Neural crest cell (in vitro differentiated cells): ENCODE measurements around the gene IFITM5. TPM values are rescaled to one million over a fixed set of nuclear protein-coding genes. Genes with fewer than 3 reads are reported as not detected.
"Not testable (repeated sequence)": the region's sequence is repeated elsewhere in the genome, so short reads cannot be mapped to it uniquely, and the experiment has no call there.

Experiments
- DNase-seq: peaks from one replicate; pipeline ENCODE4 v3.0.0; 2021; ENCODE audit warnings: low read depth, mixed read lengths, low spot score
- H3K27ac Mint-ChIP-seq: one replicate; pipeline ENCODE4 v1.8.0; 2021; ENCODE audit warnings: mild to moderate bottlenecking, mixed read lengths; ENCODE audit not compliant: unreplicated experiment
- H3K27me3 Mint-ChIP-seq: 2 replicates; pipeline ENCODE4 v1.8.0; 2021; ENCODE audit warnings: low read depth, mild to moderate bottlenecking, mixed read lengths
- H3K36me3 Mint-ChIP-seq: 2 replicates; pipeline ENCODE4 v1.8.0; 2021; ENCODE audit warnings: low read depth, mild to moderate bottlenecking, mixed read lengths
- H3K4me1 Mint-ChIP-seq: 2 replicates; pipeline ENCODE4 v1.8.0; 2021; ENCODE audit warnings: mixed read lengths
- H3K4me3 Mint-ChIP-seq: one replicate; pipeline ENCODE4 v1.8.0; 2021; ENCODE audit warnings: mild to moderate bottlenecking, mixed read lengths
- H3K9me3 Mint-ChIP-seq: 2 replicates; pipeline ENCODE4 v1.8.0; 2021; ENCODE audit warnings: mixed read lengths
- CTCF ChIP-seq: fragments of 200-600 bp; sonication (generic); conservative IDR thresholded peaks from 2 replicates; pipeline ENCODE4 v1.5.0; 2021; ENCODE audit warnings: antibody characterized with exemption, mild to moderate bottlenecking
- total RNA-seq: library from RNA; stranded (reverse); gene quantifications from 2 replicates; pipeline ENCODE4 v1.2.1, GENCODE V29; 2021

IFITM5 gene
- total RNA-seq, 1 donor from 2014 or later = not detected

- H3K4me3 Mint-ChIP-seq = no peak overlapping the region
- no peak for DNase-seq
- H3K9me3 Mint-ChIP-seq = no peaks in the 10 kb centered on the region
- no peaks in the 10 kb centered on the region for H3K36me3 Mint-ChIP-seq
- no peaks in the 10 kb centered on the region for H3K27me3 Mint-ChIP-seq
- no peak for TF ChIP-seq CTCF
- no peak overlapping the region for H3K27ac Mint-ChIP-seq
- H3K4me1 Mint-ChIP-seq = peaks cover 38% of the 10 kb centered on the region
Observed at GRCh38 chr11:328012-328411, 28.7 kb upstream of the IFITM5 start.

GRCh38 chr11:327581-327923 lies 28.2 kb upstream of the IFITM5 start:
- H3K36me3 Mint-ChIP-seq = no peaks in the 10 kb centered on the region
- H3K4me3 Mint-ChIP-seq = no peak overlapping the region
- peak overlapping the region; percentile 67 for H3K27ac Mint-ChIP-seq
- H3K9me3 Mint-ChIP-seq = no peaks in the 10 kb centered on the region
- DNase-seq = no peak
- H3K4me1 Mint-ChIP-seq = peaks cover 38% of the 10 kb centered on the region
- no peaks in the 10 kb centered on the region for H3K27me3 Mint-ChIP-seq
- TF ChIP-seq CTCF = no peak

- no peak overlapping the region for H3K4me3 Mint-ChIP-seq
- H3K27me3 Mint-ChIP-seq = no peaks in the 10 kb centered on the region
- no peak for DNase-seq
- H3K9me3 Mint-ChIP-seq = no peaks in the 10 kb centered on the region
- peak overlapping the region; percentile 67 for H3K27ac Mint-ChIP-seq
- H3K4me1 Mint-ChIP-seq = peaks cover 38% of the 10 kb centered on the region
- H3K36me3 Mint-ChIP-seq = no peaks in the 10 kb centered on the region
- TF ChIP-seq CTCF = no peak
Observed at GRCh38 chr11:326842-327580, 27.7 kb upstream of the IFITM5 start.

GRCh38 chr11:326592-326841 lies 27.2 kb upstream of the IFITM5 start:
- Mint-ChIP-seq H3K4me1 (peaks cover 38% of the 10 kb centered on the region), H3K27ac (peak overlapping the region; percentile 50), H3K36me3 (no peaks in the 10 kb centered on the region), H3K27me3 (no peaks in the 10 kb centered on the region), H3K9me3 (no peaks in the 10 kb centered on the region), H3K4me3 (no peak overlapping the region)
- no peak for DNase-seq
- no peak for TF ChIP-seq CTCF

GRCh38 chr11:325796-326591 lies 26.7 kb upstream of the IFITM5 start:
- H3K27ac Mint-ChIP-seq = peak overlapping the region; percentile 30

GRCh38 chr11:324593-325517 lies 25.5 kb upstream of the IFITM5 start:
- not testable (repeated sequence) for H3K9me3 Mint-ChIP-seq, H3K36me3 Mint-ChIP-seq, H3K27ac Mint-ChIP-seq, DNase-seq, H3K27me3 Mint-ChIP-seq
- Mint-ChIP-seq H3K4me1 (peaks cover 40% of the 10 kb centered on the region), H3K4me3 (peak overlapping the region; percentile 31)

More at GRCh38 chr11:325796-326591, 26.7 kb upstream of the IFITM5 start:
- H3K9me3 Mint-ChIP-seq = no peaks in the 10 kb centered on the region
- DNase-seq = no peak
- no peaks in the 10 kb centered on the region for H3K27me3 Mint-ChIP-seq
- no peaks in the 10 kb centered on the region for H3K36me3 Mint-ChIP-seq
- peaks cover 35% of the 10 kb centered on the region for H3K4me1 Mint-ChIP-seq
- no peak for TF ChIP-seq CTCF
- peak overlapping the region; percentile 25 for H3K4me3 Mint-ChIP-seq
